NCI-H524 treated with DMSO at 0.1 percent for 48 hours (cell line): ENCODE measurements around the gene C12orf50.
"Not testable (repeated sequence)": the region's sequence is repeated elsewhere in the genome, so short reads cannot be mapped to it uniquely, and the experiment has no call there.

Experiments used
- DNase-seq: peaks from one replicate; lab custom pipeline; 2025; lab: John Stamatoyannopoulos, UW

Gene C12orf50

DNA sequence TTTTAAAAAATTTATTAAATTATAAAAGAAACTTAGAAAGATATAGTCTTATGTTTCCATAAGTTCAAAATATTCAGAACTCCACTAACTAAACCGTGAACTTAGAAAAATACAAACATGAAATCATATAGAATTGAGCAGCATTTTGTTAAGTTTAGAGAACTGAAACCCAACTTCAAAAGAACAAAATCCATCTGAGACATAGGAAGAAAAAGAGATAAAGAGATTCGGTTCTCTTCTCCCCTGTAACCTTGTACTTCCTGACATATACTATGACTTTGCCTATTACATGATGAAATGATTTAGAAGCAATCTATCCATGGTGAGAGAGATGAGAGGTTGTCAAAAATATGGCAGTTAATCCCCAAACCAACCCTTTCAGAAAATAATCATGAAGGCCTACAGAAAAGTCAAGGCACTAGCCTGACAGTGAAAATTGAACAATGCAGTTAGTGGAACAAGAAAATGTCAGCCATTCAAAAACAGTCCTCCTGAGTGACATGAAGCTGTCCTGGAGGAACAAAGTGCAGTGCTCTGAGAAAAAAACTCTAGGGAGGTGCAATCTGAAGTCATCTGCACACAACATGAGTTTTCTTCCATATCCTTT, 44.0 kb downstream of the C12orf50 start:
- no peak for DNase-seq

DNA sequence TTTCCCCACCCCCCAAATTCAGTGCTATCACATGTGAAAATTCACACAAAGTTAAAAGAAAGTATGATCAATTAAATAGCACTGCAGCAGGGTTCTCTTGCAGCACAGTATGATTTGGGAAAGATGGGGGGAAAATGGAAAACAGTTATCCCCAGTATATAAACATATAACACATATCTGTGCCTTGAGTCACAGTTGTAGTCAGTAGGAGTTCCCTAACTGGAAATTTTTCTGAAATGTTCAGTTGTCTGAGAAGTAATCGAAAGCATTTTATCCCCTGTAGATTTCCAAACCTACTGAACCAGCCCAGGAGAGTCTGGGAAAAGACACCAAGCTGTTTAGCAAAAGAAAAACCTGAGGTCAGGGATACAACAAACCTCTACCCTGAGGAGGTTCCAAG, 47.0 kb downstream of the C12orf50 start:
- no peak for DNase-seq

- no peak for DNase-seq
Measured at GRCh38 chr12:87981495-87981894, 47.7 kb downstream of the C12orf50 start.

- no peak for DNase-seq
Measured at GRCh38 chr12:87975879-87976278, 53.3 kb downstream of the C12orf50 start.

DNA sequence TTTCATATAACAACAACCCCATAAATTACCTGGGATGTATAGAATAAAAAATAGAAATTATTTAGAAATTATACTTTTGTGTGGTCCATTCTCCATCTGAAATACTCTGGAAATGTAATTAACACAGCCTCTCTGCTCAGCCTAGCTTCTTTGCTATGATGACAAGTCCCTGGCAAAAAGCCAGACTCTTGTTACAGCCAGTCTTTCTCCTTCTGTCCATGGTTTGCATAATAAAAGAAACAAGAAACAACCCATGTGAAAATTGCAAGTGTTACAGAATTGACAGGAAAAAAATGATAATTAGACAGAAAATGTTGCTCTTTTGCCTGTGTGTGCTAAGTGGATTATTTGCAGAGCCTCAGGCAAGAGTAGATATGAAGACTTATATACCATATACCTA, 61.3 kb downstream of the C12orf50 start:
- no peak for DNase-seq

DNA sequence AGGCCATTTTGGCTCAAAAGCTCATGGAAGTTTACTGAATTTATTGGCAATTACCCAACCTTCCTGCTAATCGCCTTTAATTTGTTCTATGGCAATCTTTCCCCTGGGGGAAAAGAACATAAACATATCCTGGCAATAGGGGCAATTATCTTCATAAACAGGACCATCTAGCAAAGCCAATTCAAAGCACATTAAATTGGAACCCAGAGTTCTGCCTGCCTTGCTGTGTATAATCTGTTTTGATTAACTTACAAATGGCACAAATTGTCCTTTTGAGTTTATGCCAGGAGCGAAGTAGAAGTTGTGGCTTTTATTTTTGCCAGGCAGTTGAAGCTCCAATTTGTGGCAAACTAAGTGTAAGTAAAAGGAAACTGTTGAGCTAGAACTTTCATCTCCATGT, 68.6 kb downstream of the C12orf50 start:
- DNase-seq = no peak

DNA sequence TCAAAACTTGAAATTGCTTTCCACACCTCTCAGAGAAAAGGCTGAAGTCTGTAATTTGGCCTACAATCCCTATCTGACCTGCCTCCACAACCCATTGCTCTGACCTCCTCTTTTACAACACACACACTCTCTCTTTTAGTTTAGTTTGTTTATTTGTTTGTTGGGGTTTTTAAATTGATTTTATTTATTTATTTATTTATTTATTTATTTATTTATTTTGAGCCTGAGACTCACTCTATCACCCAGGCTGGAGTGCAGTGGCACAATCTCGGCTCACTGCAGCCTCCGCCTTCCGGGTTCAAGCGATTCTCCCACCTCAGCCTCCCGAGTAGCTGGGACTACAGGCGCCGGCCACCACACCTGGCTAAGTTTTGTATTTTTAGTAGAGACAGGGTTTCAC, 75.2 kb downstream of the C12orf50 start:
- DNase-seq = not testable (repeated sequence)

DNA sequence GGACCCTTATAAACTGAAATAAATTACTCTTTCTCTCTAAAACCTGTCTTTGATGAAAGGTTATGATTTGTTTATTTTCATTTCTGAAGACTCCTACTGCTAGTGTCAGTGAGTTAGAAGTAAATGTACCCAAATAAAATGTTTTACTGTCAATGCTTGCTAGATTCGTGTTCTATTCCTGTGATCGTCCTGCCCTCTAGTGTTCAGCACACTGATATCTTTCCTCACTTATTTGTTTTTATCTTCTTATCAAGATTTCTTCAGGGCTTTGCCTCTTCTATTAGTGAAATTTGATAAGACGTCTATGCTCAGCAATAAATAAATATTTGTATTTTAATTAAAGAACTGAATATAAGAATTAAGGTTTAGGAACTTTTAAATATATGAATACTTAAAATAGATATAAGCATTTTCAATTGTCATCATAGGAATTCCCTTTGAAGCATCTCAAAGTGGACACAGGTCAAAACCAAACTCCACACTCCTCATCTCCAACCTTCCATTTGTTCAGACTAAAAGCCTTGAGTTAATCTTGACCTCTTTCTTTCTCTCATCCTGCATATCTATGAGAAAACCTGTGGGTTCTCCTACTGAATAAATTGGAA, 75.8 kb downstream of the C12orf50 start:
- DNase-seq = no peak

GRCh38 chr12:87952850-87953249, 76.4 kb downstream of the C12orf50 start:
- DNase-seq = no peak

GRCh38 chr12:87952223-87952622, 77.0 kb downstream of the C12orf50 start:
- no peak for DNase-seq

DNA sequence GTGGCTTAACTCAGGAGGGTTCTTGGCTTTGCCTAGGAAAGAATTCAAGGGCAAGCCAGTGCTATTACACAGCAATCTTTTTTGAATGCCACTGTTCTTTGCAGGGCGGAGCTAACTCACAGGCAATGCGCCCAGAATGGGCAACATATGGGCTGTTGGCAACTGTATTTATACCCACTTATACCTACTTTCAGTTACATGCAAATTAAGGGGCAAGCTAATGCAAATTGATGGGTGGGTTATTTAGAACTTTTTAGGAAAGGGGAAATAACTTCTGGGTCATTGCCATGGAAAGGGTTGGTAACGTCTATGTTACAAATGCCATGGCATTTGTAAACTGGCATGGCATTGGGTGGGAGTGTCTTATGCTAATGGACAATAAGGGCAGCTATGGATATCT, 85.4 kb downstream of the C12orf50 start:
- no peak for DNase-seq

DNA sequence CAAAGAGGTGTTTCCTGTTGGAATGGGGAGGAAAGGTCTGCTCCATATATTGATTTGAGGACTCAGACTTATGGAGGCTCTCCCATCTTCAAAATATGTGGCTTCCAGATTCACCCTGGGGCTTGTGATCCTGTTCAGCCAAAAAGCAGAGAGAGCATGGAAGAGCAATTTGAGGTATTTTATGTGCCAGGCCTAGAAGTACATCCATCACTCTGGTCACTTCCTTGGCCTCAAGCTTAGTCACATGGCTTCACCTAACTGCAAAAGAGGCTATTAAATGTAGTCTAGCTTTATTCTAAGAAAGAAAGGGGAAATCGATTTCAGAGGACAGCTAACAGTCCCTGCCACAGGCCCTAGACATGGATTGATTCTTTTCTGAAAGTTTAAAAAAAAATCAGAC, 86.2 kb downstream of the C12orf50 start:
- DNase-seq = no peak

DNA sequence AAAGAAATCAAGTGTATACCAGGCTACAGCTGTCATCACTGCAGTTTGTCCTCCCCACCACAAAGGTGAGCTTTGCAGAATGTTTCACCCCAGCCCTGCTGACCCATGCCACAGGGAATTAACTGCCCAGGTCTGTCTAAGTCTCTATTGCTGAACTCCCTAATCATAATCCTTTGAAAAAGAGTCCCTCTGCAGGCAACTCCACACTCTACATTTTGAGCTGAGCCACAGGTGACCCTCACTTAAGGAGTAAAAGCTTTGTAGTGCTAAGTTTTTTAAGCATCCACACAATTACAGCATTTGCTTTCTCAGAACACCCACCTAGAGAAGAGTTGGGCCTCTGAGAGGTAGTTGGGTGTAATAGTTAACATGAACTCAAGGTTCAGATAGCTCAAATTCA, 90.0 kb downstream of the C12orf50 start:
- no peak for DNase-seq

GRCh38 chr12:87935216-87935615, 94.0 kb downstream of the C12orf50 start:
- DNase-seq = no peak

DNA sequence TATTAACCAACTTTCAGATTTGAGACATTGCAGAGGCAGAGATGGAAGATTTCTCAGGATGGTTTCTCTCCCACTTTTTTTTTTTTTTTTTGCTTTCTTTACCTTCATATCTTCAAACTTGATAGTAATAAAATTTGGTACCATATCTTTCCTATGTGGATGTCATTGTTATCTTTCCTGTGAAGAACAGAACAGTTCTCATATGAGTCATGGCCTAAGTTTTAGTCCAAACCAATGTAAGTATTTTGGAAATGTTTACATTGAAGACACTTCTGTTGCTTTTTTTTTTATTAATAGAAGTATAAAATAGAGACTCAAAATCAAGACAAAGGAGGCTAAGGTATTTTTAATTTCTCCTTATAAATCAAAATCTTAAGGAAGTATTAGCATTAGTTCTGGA, 95.2 kb downstream of the C12orf50 start:
- no peak for DNase-seq

GRCh38 chr12:87931812-87932211, 97.4 kb downstream of the C12orf50 start:
- no peak for DNase-seq

DNA sequence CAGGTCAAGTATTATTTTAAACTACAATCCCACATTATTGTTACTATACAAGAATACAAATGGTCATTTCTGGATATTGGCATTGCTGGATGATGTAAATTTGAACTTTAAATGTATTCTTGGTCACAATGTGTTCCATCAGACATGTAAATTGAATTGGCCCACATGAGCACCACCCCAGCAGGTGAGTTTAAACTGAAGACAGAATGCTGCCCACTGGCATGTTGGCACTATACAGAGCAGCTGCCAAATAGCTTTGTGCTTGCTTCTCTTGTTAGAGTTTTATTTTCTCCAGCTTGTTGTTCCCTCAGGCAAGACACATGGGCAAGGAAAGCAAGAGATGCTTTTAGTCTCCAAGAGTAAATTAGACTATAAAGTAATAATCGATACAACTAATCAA, 98.6 kb downstream of the C12orf50 start:
- DNase-seq = no peak
